T-helper 2 cell treated with Interferon-gamma antibody and Interleukin-4, amounts not matched to agents 100 ng/mL and 5 ng/mL, for 36 hours (primary cell): ENCODE results near the gene PIK3CA. TPM values are rescaled to one million over a fixed set of nuclear protein-coding genes. Genes with fewer than 3 reads are reported as not detected.

Experiments used
- total RNA-seq: library from RNA; stranded (reverse); gene quantifications from 2 replicates; pipeline ENCODE4 v1.2.3, GENCODE V29; 2022

The PIK3CA gene
- total RNA-seq, 1 donor from 2014 or later: 20.0 TPM

Other genes with a start within 250 kb of the PIK3CA start
- gene ZMAT3, start 76.5 kb upstream of the PIK3CA start, total RNA-seq: 17.3 and 18.5 TPM in 2 replicates
- gene KCNMB3, start 102.8 kb downstream of the PIK3CA start, total RNA-seq: 1.6 and 1.7 TPM in 2 replicates
- gene ZNF639, start 174.7 kb downstream of the PIK3CA start, total RNA-seq: 32.9 and 33.6 TPM in 2 replicates
- 23.4 and 32.2 TPM in 2 replicates for gene MFN1, start 199.4 kb downstream of the PIK3CA start, total RNA-seq